Fibroblast of the conjunctiva (primary cell): ENCODE measurements around the gene COMMD4.
"Not testable (repeated sequence)": the region's sequence is repeated elsewhere in the genome, so short reads cannot be mapped to it uniquely, and the experiment has no call there.

ENCODE experiments used
- DNase-seq: peaks from one replicate; pipeline ENCODE4 v3.0.0-alpha.2; 2010; ENCODE audit warnings: low read depth

Gene COMMD4

DNA sequence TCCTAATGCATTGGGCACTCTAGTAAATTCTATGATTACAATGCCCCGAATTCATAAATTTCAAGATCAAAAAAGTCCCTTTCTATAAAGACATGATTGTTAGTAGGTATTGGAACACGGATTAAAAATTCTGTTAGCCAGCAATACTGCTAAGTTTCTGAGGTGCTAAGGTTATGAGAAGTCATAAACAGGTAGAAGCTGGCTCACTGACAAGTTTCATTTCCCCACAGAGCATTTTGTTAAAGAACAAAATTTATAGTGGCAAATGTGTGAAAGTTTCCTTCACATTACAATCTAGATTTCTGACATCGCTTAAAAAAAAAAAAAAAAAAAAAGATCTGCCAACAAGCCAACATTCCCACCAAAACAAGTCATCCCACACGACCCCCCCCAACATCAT is 44.9 kb downstream of the COMMD4 start:
- DNase-seq: no peak

GRCh38 chr15:75383986-75384385 is 48.1 kb downstream of the COMMD4 start:
- DNase-seq: not testable (repeated sequence)
